Urinary bladder (tissue), 4 donors: Measurements from ENCODE around the gene FANK1. TPM values are rescaled to one million over a fixed set of nuclear protein-coding genes. Genes with fewer than 3 reads are reported as not detected.

Experiments used
- DNase-seq: peaks from one replicate; pipeline ENCODE4 v3.0.0-alpha.2; 2015; ENCODE audit errors: extremely low spot score
- H3K27ac ChIP-seq: one replicate; pipeline ENCODE4 v1.5.1; 2013; ENCODE audit warnings: low read depth, mild to moderate bottlenecking, moderate library complexity
- H3K36me3 ChIP-seq: one replicate; pipeline ENCODE4 v1.6.1; 2013; ENCODE audit warnings: mild to moderate bottlenecking, moderate library complexity; ENCODE audit not compliant: insufficient read depth
- H3K4me1 ChIP-seq: one replicate; pipeline ENCODE4 v1.6.1; 2013; ENCODE audit warnings: mild to moderate bottlenecking, moderate library complexity; ENCODE audit not compliant: insufficient read depth
- H3K4me3 ChIP-seq: one replicate; pipeline ENCODE4 v1.5.1; 2013; ENCODE audit warnings: low read depth, low read length
- WGBS: extraction: QIAGEN DNeasy Blood & Tissue Kit; methylation state at CpG from one replicate; pipeline ENCODE4 v1.1.7; 2013; 5-methylcytosine and 5-hydroxymethylcytosine counted together
- polyA plus RNA-seq: library from polyadenylated mRNA; stranded (reverse); fragments of 200-250 nt; gene quantifications from one replicate; pipeline ENCODE4 v1.2.3, GENCODE V29; 2013
- total RNA-seq: library from RNA; depleted of rRNA; stranded (reverse); fragments of >200 nt; gene quantifications from one replicate; pipeline ENCODE4 v1.2.3, GENCODE V29; 2014
- donor health status: healthy with polysubstance abuse.
- donor health status: healthy.

Gene FANK1
- total and polyA plus RNA-seq, 2 donors: 1.5 to 2.0 TPM

DNA sequence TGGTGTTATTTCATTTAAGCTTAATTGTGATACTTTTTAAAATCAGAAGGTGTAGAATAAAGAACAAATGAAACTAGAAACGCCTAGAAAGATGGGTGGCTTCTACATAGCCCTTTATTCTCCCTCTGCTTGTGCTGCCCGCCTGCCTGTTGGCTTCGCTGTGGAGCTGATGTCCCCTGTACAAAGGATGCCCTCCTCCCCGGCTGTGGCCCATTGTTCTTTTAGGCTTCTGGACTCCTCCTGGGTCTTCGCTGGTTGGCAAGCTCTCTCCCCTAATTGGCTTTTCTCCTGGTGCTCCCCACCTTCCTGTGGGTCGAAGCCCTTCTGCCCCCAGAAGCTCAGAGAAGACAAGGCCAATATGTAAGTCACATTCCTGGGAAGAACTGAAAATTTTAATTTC lies 98.2 kb downstream of the FANK1 start:
- H3K36me3 ChIP-seq: no peaks in the 10 kb centered on the region
- H3K4me3 ChIP-seq: no peak overlapping the region
- 94% methylated on average over 6 of the region's 6 CpGs for WGBS
- H3K4me1 ChIP-seq: no peaks in the 10 kb centered on the region
- no peak overlapping the region for H3K27ac ChIP-seq
- DNase-seq: no peak

DNA sequence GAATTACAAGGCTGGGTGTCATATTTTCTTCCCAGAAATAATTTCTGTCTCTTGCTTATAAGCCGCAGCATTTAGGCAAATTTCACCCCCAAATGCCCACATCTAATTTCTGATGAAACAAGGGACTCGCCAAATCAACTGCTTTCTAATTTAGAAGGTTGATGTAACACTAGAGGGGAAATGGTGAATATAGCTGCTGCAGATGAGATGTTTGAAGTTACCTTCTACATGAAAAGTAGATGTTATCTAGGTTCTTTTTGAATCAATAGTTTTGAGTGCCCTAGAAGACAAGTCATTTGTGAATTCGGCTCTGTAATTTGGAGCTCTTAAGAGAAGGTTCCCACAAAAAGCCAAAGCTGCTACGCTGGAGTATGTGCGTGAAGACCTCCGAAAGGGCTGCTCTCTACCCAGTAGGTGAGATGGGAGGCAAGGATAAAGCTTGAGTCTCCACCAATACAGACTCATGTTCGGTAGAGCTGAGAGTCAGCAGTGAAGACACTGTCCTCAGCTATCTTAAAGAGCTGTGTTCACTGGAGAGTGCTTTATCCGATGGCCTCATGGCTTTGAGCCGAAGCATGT lies 99.5 kb downstream of the FANK1 start:
- Histone ChIP-seq H3K27ac (no peak overlapping the region), H3K4me3 (no peak overlapping the region), H3K4me1 (no peaks in the 10 kb centered on the region), H3K36me3 (no peaks in the 10 kb centered on the region)
- no peak for DNase-seq
- WGBS: 96% methylated on average over 9 of the region's 9 CpGs

DNA sequence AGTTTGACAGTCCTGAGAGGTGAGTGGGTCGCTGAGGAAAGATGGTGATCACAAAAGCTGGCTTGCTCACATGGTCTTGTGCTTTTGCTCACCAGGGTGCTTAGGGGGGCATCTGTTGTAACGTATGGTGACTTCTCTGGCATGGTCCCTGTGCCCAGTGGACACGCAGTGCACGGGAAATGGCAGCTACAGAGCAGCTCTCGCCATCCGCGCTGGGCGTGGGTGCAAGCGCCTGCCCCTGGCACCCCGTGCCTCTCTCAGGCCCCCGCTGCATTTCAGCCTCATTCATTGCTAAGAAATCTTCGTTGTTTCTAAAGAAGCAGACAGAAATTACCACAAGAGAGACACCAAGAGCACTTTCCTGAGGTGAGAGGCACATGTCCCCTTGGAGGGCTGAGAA lies 101.2 kb downstream of the FANK1 start:
- Histone ChIP-seq H3K27ac (no peak overlapping the region), H3K4me1 (no peaks in the 10 kb centered on the region), H3K4me3 (no peak overlapping the region), H3K36me3 (no peaks in the 10 kb centered on the region)
- no peak for DNase-seq
- 95% methylated on average over 12 of the region's 12 CpGs for whole genome bisulfite sequencing

DNA sequence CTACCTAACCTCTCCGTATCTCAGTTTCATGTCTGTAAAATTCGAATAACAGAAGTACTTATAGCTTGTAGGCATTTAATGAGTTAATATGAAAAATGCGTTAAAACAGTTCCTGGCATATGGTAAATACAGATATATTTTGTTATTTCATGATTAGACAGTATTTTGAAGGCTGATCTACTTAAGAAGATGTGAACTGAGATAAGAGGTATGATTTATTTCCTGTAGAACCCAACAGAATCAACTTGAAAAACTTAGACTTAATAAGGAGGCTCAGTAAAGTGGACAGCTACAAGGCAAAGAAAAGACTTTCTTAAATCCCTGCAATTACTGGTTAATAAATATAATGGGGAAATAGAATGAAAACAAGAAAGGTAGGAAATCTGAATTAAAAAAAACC lies 103.3 kb downstream of the FANK1 start:
- no peak overlapping the region for H3K4me3 ChIP-seq
- no peaks in the 10 kb centered on the region for H3K36me3 ChIP-seq
- no peak overlapping the region for H3K27ac ChIP-seq
- 79% methylated on average over 3 of the region's 3 CpGs for WGBS
- no peak for DNase-seq
- no peaks in the 10 kb centered on the region for H3K4me1 ChIP-seq

DNA sequence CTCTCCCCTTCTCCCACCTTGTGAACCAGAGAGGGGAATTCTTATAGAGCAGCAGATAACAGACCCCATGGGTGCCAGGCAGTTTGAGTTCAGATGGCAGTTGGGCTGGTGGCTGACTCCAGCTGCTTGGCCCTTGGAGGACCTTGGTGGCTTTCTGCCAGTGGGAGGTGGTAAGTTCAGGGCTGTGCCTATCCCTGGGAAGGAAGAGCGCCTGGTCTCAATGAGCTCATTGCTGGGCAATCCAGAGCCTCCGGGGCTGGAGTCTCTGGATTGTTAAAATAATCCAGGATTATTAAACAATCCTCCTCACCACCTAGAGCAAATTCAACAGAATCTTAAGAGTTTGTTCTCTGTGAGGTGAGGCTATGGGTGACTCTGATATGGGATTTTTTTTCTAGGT lies 105.2 kb downstream of the FANK1 start:
- H3K27ac ChIP-seq: no peak overlapping the region
- H3K4me3 ChIP-seq: no peak overlapping the region
- H3K4me1 ChIP-seq: no peaks in the 10 kb centered on the region
- DNase-seq: no peak
- WGBS: 43% methylated on average over 2 of the region's 2 CpGs
- H3K36me3 ChIP-seq: no peaks in the 10 kb centered on the region

DNA sequence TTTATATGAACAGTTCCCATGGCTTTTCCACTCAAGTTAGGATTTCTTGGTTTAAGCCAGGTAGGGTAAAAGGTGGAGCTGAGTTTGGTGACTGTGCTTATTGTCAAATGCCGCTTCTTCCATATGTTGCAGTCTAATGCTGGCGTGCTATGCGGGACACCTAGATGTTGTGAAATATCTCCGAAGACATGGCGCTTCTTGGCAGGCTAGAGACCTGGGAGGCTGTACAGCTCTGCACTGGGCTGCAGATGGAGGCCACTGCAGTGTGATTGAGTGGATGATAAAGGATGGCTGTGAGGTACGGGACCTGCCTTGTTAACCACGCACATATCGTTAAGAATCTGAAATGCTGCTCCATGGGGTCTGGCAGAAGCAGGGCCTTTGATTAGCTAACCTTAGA lies 108.4 kb downstream of the FANK1 start:
- Histone ChIP-seq H3K4me3 (no peak overlapping the region), H3K4me1 (no peaks in the 10 kb centered on the region), H3K36me3 (no peaks in the 10 kb centered on the region), H3K27ac (no peak overlapping the region)
- WGBS: 85% methylated on average over 8 of the region's 8 CpGs
- DNase-seq: no peak

DNA sequence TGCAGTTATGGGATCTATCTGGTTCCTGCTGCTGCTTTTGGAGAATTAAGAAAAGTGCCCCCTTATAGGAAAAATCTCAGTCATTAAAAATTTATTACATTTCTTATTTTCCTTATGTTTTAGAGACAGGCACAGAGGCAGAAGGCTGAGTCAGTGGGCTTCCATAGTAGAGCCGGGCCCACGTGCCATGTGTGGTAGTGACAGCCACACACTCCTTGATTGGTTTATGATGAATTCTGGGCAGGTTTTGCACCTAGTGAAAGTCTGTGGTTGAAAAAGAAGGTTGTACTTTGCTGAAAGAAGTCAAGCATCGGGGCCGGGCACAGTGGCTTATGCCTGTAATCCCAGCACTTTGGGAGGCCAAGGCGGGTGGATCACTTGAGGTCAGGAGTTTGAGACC lies 109.9 kb downstream of the FANK1 start:
- Histone ChIP-seq H3K4me3 (no peak overlapping the region), H3K27ac (no peak overlapping the region), H3K4me1 (no peaks in the 10 kb centered on the region), H3K36me3 (no peaks in the 10 kb centered on the region)
- DNase-seq: no peak
- WGBS: 78% methylated on average over 5 of the region's 5 CpGs

DNA sequence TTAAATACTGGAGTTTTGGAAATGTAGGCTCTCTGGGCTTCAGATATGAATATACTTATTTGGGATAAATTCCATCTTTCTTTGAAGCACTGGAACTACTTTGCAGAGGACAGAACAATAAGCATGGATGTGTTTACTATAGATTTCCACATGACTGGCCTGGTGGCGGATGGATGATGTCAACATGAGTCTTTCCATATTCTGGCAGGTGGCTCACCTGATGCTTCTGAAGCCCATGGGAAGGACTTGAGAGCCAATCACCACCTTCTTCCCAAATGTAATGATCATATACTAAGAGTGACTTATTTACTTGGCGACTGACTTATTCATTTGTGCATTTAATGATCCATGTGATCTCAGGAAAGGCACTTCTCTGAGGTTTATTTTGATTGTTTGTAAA lies 110.5 kb downstream of the FANK1 start:
- no peak for DNase-seq
- Histone ChIP-seq H3K4me1 (no peaks in the 10 kb centered on the region), H3K36me3 (no peaks in the 10 kb centered on the region), H3K4me3 (no peak overlapping the region), H3K27ac (no peak overlapping the region)
- 96% methylated on average over 2 of the region's 2 CpGs for WGBS

DNA sequence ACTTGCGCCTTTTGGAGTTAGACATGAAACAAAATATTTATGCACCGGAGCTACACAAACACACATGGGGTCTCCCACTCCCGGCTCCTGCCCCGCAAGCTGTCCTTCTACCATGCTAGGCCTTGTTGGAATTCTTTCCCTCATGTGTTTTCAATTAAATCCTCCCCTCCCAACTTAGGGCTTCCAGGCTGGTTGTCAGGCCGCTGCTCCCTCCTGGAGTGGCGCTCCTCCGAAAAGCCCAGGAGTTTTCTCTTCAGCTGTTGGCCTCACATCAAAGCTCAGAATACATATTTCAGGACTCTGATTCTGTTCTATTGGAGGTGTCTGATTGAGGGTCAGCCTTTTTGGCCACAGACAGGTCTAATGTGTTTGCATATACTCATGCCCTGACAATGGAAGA lies 113.3 kb downstream of the FANK1 start:
- Histone ChIP-seq H3K4me1 (no peaks in the 10 kb centered on the region), H3K4me3 (no peak overlapping the region), H3K36me3 (no peaks in the 10 kb centered on the region), H3K27ac (no peak overlapping the region)
- WGBS: 91% methylated on average over 7 of the region's 7 CpGs
- DNase-seq: no peak

DNA sequence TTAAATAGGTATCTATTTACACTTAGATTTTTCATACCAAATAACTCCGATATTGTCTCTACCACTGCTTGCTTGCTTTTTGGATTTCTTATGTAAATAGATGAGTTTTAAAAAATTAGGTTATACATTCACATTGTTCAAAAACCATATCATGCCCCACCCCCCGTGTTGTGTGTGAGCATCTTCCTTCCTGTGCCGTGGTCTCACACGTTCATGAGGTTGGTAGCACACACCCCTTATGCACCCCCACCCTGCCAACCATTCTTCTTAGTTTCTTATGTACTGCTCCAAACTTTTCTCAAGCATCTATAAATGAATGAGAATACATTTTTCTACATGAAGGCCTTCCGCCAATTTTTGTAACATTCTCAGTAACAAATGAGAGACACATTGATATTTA lies 115.6 kb downstream of the FANK1 start:
- Histone ChIP-seq H3K36me3 (no peaks in the 10 kb centered on the region), H3K27ac (no peak overlapping the region), H3K4me3 (no peak overlapping the region), H3K4me1 (no peaks in the 10 kb centered on the region)
- DNase-seq: no peak
- 94% methylated on average over 5 of the region's 5 CpGs for WGBS

DNA sequence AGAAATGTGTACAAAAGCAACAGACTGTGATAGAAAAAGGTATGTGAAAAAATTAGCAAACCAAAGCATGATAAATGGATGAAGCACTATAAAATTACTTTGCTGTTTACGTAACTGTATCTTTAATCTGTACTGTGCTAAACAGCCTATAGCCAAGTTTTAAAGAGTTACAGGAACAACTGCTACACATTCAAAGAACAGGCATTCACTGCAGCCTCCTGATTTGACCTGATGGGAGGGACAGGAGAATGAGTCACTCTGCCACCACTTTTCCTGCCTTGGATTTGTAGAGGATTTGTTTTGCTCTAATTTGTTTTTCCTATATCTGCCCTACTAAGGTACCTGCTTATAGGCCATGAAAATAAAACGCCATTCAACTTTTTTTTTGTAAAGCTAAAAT lies 116.1 kb downstream of the FANK1 start:
- WGBS: 95% methylated on average over 2 of the region's 2 CpGs
- no peaks in the 10 kb centered on the region for H3K4me1 ChIP-seq

DNA sequence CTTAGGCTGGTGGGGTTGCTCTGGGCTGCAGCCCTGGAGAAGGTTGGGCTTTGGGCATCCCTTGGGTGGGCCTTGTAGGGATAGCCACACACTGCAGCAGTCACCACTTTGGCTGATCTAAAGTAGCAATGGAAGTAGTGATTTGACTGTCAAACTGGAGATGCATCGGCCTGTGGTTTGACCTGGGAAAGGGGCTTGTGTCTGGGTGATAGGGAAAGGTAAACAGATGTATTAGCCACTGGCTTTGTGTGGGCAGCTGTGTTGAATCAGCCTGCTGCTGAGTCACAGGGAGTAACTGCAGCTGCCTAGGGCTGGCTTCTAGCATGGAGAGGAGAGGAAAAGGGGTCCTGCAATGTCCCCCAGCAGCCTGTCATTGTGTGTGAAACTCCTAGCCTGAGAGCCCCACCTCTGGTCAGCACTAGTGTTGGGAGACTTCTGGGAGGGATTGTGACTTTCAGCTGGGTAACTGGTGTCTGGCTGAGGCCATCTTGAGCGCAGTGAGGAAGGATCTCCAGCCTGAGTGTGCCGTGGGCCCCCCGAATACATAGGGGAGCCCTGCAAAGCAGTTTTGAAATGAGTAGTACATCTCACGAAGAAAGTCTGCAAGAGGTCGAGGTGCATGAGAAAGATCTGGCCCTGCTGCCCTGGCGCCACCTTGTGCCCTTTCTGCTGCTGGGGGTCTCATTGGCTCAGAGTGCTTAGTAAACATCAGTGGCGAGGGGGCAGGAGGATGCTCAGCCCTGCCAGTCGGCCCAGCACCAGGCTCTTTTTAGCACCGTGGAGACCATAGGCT lies 117.3 kb downstream of the FANK1 start:
- Histone ChIP-seq H3K27ac (no peak overlapping the region), H3K4me1 (no peaks in the 10 kb centered on the region), H3K4me3 (no peak overlapping the region), H3K36me3 (no peaks in the 10 kb centered on the region)
- no peak for DNase-seq
- 86% methylated on average over 10 of the region's 10 CpGs for WGBS

More for the DNA sequence above, 116.1 kb downstream of the FANK1 start:
- no peak overlapping the region for H3K4me3 ChIP-seq
- no peak overlapping the region for H3K27ac ChIP-seq
- no peaks in the 10 kb centered on the region for H3K36me3 ChIP-seq
- DNase-seq: no peak

DNA sequence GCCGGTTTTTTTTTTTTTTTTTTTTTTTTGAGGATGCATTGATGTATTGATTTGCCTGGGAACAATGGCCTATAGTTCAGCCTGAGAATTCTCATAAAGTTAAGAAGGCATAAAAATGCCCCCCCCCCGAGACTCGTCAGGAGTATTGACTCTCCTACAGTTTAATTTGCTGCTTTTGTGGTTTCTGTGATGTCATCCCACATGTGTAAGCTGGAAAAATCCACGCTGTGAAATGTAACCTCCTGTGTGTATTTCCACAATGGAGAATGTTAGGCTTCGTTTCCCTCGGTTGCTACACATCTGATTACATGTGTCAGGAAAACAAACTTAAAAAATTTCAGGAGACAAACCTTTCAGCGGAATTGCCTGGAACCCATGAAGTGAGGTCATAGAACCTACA lies 117.9 kb downstream of the FANK1 start:
- DNase-seq: no peak
- no peak overlapping the region for H3K4me3 ChIP-seq
- no peak overlapping the region for H3K27ac ChIP-seq
- H3K4me1 ChIP-seq: no peaks in the 10 kb centered on the region
- H3K36me3 ChIP-seq: no peaks in the 10 kb centered on the region
- 91% methylated on average over 7 of the region's 7 CpGs for WGBS

DNA sequence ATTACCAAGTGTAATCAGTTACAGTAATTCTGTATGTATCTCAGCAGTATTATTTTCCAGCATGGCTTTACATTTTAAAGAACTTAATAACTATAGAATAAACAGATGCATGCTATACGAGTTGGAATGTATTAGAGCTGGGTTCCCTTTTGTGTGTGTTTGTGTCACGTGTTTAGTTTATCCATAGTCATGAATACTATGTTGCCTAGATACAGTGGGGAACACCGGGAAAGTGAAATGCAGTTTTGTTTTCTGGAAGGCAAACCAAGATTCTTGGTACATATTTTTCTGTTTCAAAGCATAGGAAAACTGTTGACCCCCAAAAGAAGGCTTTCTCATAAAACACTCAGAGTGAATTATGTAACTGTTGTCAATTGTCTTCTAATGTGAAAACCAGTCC lies 119.0 kb downstream of the FANK1 start:
- Histone ChIP-seq H3K4me1 (no peaks in the 10 kb centered on the region), H3K27ac (no peak overlapping the region), H3K4me3 (no peak overlapping the region), H3K36me3 (no peaks in the 10 kb centered on the region)
- WGBS: 66% methylated on average over 3 of the region's 3 CpGs
- DNase-seq: no peak
